HEK293T (cell line): ENCODE results near the gene RASD2.

ENCODE experiments used
- BHLHE40 ChIP-seq: fragments of 450-650 bp; IDR thresholded peaks from 2 replicates; pipeline ENCODE4 v1.6.1; 2016; ENCODE audit warnings: mild to moderate bottlenecking, moderate library complexity, borderline replicate concordance
- FOXA1 ChIP-seq: fragments of 450-650 bp; IDR thresholded peaks from 2 replicates; pipeline ENCODE4 v1.6.1; 2016; ENCODE audit warnings: mild to moderate bottlenecking
- L3MBTL2 ChIP-seq: fragments of 450-650 bp; conservative IDR thresholded peaks from 2 replicates; pipeline ENCODE4 v1.6.1; 2016; ENCODE audit warnings: mild to moderate bottlenecking
- LEF1 ChIP-seq: fragments of 450-650 bp; IDR thresholded peaks from 2 replicates; pipeline ENCODE4 v1.6.1; 2017; ENCODE audit warnings: mild to moderate bottlenecking, borderline replicate concordance
- NFRKB ChIP-seq: fragments of 450-650 bp; IDR thresholded peaks from 2 replicates; pipeline ENCODE4 v1.6.1; 2016; ENCODE audit warnings: mild to moderate bottlenecking, moderate library complexity
- SP1 ChIP-seq: fragments of 450-650 bp; IDR thresholded peaks from 2 replicates; pipeline ENCODE4 v1.6.1; 2017

DNA sequence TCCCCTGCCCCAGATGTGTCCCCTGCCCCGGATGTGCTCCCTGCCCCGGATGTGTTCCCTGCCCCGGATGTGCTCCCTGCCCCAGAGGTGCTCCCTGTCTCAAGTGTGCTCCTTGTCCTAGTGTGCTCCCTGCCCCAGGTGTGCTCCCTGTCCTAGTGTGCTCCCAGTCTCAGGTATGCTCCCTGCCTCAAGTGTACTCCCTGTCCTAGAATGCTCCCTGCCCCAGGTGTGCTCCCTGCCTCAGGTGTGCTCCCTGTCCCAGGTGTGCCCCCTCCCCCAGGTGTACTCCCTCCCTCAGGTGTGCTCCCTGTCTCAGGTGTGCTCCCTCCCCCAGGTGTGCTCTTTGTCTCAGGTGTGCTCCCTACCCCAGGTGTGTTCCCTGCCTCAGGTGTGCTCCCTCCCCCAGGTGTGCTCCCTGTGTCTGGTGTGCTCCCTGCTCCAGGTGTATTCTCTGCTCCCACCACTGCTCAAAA lies 48.7 kb upstream of the RASD2 start:
- TF ChIP-seq L3MBTL2 = no peak
- no peak for TF ChIP-seq LEF1
- TF ChIP-seq BHLHE40 = no peak
- no peak for TF ChIP-seq SP1
- TF ChIP-seq NFRKB = no peak
- TF ChIP-seq FOXA1 = no peak
